Measurements from ENCODE around the gene RBM19. TPM values are rescaled to one million over a fixed set of nuclear protein-coding genes. Genes with fewer than 3 reads are reported as not detected.

Gene RBM19
- total RNA-seq, 1 donor from 2014 or later: 33.6 TPM

- TF ChIP-seq, protein P1, sequence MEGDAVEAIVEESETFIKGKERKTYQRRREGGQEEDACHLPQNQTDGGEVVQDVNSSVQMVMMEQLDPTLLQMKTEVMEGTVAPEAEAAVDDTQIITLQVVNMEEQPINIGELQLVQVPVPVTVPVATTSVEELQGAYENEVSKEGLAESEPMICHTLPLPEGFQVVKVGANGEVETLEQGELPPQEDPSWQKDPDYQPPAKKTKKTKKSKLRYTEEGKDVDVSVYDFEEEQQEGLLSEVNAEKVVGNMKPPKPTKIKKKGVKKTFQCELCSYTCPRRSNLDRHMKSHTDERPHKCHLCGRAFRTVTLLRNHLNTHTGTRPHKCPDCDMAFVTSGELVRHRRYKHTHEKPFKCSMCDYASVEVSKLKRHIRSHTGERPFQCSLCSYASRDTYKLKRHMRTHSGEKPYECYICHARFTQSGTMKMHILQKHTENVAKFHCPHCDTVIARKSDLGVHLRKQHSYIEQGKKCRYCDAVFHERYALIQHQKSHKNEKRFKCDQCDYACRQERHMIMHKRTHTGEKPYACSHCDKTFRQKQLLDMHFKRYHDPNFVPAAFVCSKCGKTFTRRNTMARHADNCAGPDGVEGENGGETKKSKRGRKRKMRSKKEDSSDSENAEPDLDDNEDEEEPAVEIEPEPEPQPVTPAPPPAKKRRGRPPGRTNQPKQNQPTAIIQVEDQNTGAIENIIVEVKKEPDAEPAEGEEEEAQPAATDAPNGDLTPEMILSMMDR (IDR thresholded peaks at IDR 0.05): no peak
- intact Hi-C loops (cut with DNase I): no loop called here
- H3K4me1 ChIP-seq: no peaks in the 10 kb centered on the region
- H3K36me3 ChIP-seq: no peaks in the 10 kb centered on the region
- no peak overlapping the region for H3K4me3 ChIP-seq
- H3K9me3 ChIP-seq: no peaks in the 10 kb centered on the region
- no peak for ATAC-seq
- no peak for DNase-seq
- no peak overlapping the region for H3K27ac ChIP-seq
- H3K27me3 ChIP-seq (ENCODE audit: low read depth): no peaks in the 10 kb centered on the region
These were observed 69.3 kb downstream of the RBM19 start for GRCh38 chr12:113896841-113897240.

- DNase-seq (no peak), ATAC-seq (no peak)
- no peaks in the 10 kb centered on the region for H3K9me3 ChIP-seq
- intact Hi-C loops (cut with DNase I): no loop called here
- H3K4me1 ChIP-seq: no peaks in the 10 kb centered on the region
- TF ChIP-seq, protein P1 (IDR thresholded peaks at IDR 0.05): no peak
- H3K4me3 ChIP-seq: no peak overlapping the region
- no peaks in the 10 kb centered on the region for H3K36me3 ChIP-seq
- no peaks in the 10 kb centered on the region for H3K27me3 ChIP-seq (ENCODE audit: low read depth)
- no peak overlapping the region for H3K27ac ChIP-seq
These were observed 69.9 kb downstream of the RBM19 start for GRCh38 chr12:113896194-113896593.

DNA sequence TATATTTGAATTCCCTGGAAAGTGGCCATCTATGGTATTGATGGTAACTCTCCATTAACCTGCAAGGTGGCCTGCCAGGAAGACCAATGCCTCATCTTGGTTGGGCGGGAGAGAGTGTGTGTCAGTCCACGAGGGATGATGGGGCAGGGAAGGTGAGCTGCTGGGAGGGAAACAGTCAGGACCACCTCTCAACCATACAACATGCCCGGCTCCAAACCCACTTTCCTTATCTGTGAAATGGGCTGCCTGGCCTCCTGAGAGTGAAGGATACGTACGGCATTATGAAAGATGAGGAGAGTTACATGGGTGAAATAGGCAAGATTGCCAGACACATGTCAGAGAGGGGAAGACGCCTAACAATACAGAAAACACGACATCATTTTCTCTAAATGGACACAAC lies 70.9 kb downstream of the RBM19 start:
- H3K4me1 ChIP-seq: no peaks in the 10 kb centered on the region
- no peaks in the 10 kb centered on the region for H3K36me3 ChIP-seq
- ATAC-seq (no peak), DNase-seq (no peak)
- H3K9me3 ChIP-seq: no peaks in the 10 kb centered on the region
- H3K27ac ChIP-seq: no peak overlapping the region
- TF ChIP-seq, protein P1 (IDR thresholded peaks at IDR 0.05): no peak
- intact Hi-C loops (cut with DNase I): no loop called here
- H3K4me3 ChIP-seq: no peak overlapping the region
- H3K27me3 ChIP-seq (ENCODE audit: low read depth): no peaks in the 10 kb centered on the region

GRCh38 chr12:113894697-113895096 lies 71.4 kb downstream of the RBM19 start:
- no peaks in the 10 kb centered on the region for H3K9me3 ChIP-seq
- no peaks in the 10 kb centered on the region for H3K4me1 ChIP-seq
- intact Hi-C loops (cut with DNase I): no loop called here
- no peak overlapping the region for H3K27ac ChIP-seq
- ATAC-seq (no peak), DNase-seq (no peak)
- no peaks in the 10 kb centered on the region for H3K27me3 ChIP-seq (ENCODE audit: low read depth)
- TF ChIP-seq, protein P1 (IDR thresholded peaks at IDR 0.05): no peak
- H3K36me3 ChIP-seq: no peaks in the 10 kb centered on the region
- H3K4me3 ChIP-seq: no peak overlapping the region

- Histone ChIP-seq H3K36me3 (peaks cover 11% of the 10 kb centered on the region), H3K4me1 (no peaks in the 10 kb centered on the region), H3K27me3 (ENCODE audit: low read depth) (no peaks in the 10 kb centered on the region), H3K4me3 (no peak overlapping the region), H3K9me3 (no peaks in the 10 kb centered on the region), H3K27ac (no peak overlapping the region)
- DNase-seq (no peak), ATAC-seq (no peak)
- intact Hi-C loops (cut with DNase I): no loop called here
- TF ChIP-seq, protein P1 (IDR thresholded peaks at IDR 0.05): no peak
These were observed 72.9 kb downstream of the RBM19 start for GRCh38 chr12:113893221-113893620.

GRCh38 chr12:113892556-113892955 lies 73.6 kb downstream of the RBM19 start:
- Histone ChIP-seq H3K4me1 (no peaks in the 10 kb centered on the region), H3K27ac (no peak overlapping the region), H3K4me3 (no peak overlapping the region), H3K36me3 (peaks cover 11% of the 10 kb centered on the region), H3K27me3 (ENCODE audit: low read depth) (no peaks in the 10 kb centered on the region), H3K9me3 (no peaks in the 10 kb centered on the region)
- no peak for DNase-seq
- TF ChIP-seq, protein P1 (IDR thresholded peaks at IDR 0.05): no peak
- ATAC-seq: no peak
- intact Hi-C loops (cut with DNase I): no loop called here
